ENCODE data around the gene C1orf174. TPM values are rescaled to one million over a fixed set of nuclear protein-coding genes. Genes with fewer than 3 reads are reported as not detected.

The C1orf174 gene
- total RNA-seq, 1 experiment from 2014 or later: 22.1 TPM

GRCh38 chr1:3925256-3925655, 25.2 kb upstream of the C1orf174 start:
- Histone ChIP-seq H3K9me2 (ENCODE audit: insufficient read depth) (no peaks in the 10 kb centered on the region), H3K79me2 (ENCODE audit: low read depth) (no peaks in the 10 kb centered on the region), H3K4me2 (no peak overlapping the region), H2AFZ (no peak overlapping the region), H4K20me1 (ENCODE audit: insufficient read depth) (no peaks in the 10 kb centered on the region), H3K4me1 (replicated peaks; ENCODE audit: insufficient read depth) (no peaks in the 10 kb centered on the region), H3K9me3 (ENCODE audit: insufficient read depth, low read depth) (no peaks in the 10 kb centered on the region; the same call in 1 of the 2 replicates), H3K4me3 (no peak overlapping the region), H3K36me3 (ENCODE audit: low read depth) (no peaks in the 10 kb centered on the region), H3F3A (ENCODE audit: insufficient read depth, low read depth) (peaks cover 8% of the 10 kb centered on the region; the same call in 1 of the 2 replicates), H3K27ac (no peak overlapping the region), H3K27me3 (ENCODE audit: insufficient read depth, low read depth) (peaks cover 58% of the 10 kb centered on the region)
- intact Hi-C loops (cut with micrococcal nuclease; ENCODE audit: unreplicated experiment): no loop called here
- no TSS peak for BruUV-seq (replicated peaks)
- CTCF ChIA-PET: no interaction called here
- no peak for TF ChIP-seq EZH2 (IDR thresholded peaks at IDR 0.05; ENCODE audit: low read depth)
- TF ChIP-seq CTCF (conservative IDR thresholded peaks at IDR 0.05): no peak
- POLR2A ChIA-PET (ENCODE audit: unreplicated experiment): no interaction called here
- no peak for DNase-seq

GRCh38 chr1:3924825-3925220, 24.8 kb upstream of the C1orf174 start:
- Histone ChIP-seq H3K9me3 (ENCODE audit: insufficient read depth, low read depth) (no peaks in the 10 kb centered on the region), H3K27ac (no peak overlapping the region), H4K20me1 (ENCODE audit: insufficient read depth) (no peaks in the 10 kb centered on the region), H3K4me1 (replicated peaks; ENCODE audit: insufficient read depth) (no peaks in the 10 kb centered on the region), H3K27me3 (ENCODE audit: insufficient read depth, low read depth) (peaks cover 57% of the 10 kb centered on the region), H3K36me3 (ENCODE audit: low read depth) (no peaks in the 10 kb centered on the region), H3K79me2 (ENCODE audit: low read depth) (no peaks in the 10 kb centered on the region), H3K4me2 (no peak overlapping the region), H3K4me3 (no peak overlapping the region), H2AFZ (no peak overlapping the region), H3K9me2 (ENCODE audit: insufficient read depth) (no peaks in the 10 kb centered on the region), H3F3A (ENCODE audit: insufficient read depth, low read depth) (peaks cover 6% of the 10 kb centered on the region; the same call in 1 of the 2 replicates)
- peak in 1 of 2 experiments; percentile 61 for DNase-seq
- intact Hi-C loops (cut with micrococcal nuclease; ENCODE audit: unreplicated experiment): no loop called here
- ChIA-PET POLR2A (ENCODE audit: unreplicated experiment) (no interaction called here), CTCF (no interaction called here)
- no TSS peak for BruUV-seq (replicated peaks)
- TF ChIP-seq CTCF (conservative IDR thresholded peaks at IDR 0.05) (no peak), EZH2 (IDR thresholded peaks at IDR 0.05; ENCODE audit: low read depth) (no peak)

- Histone ChIP-seq H3K27ac (no peak overlapping the region), H3K27me3 (ENCODE audit: insufficient read depth, low read depth) (peaks cover 61% of the 10 kb centered on the region), H3F3A (ENCODE audit: insufficient read depth, low read depth) (peaks cover 6% of the 10 kb centered on the region; the same call in 1 of the 2 replicates), H3K4me1 (replicated peaks; ENCODE audit: insufficient read depth) (no peaks in the 10 kb centered on the region), H3K36me3 (ENCODE audit: low read depth) (no peaks in the 10 kb centered on the region), H3K9me3 (ENCODE audit: insufficient read depth, low read depth) (no peaks in the 10 kb centered on the region), H3K4me3 (no peak overlapping the region), H3K79me2 (ENCODE audit: low read depth) (no peaks in the 10 kb centered on the region), H3K4me2 (no peak overlapping the region), H3K9me2 (ENCODE audit: insufficient read depth) (no peaks in the 10 kb centered on the region), H2AFZ (no peak overlapping the region), H4K20me1 (ENCODE audit: insufficient read depth) (no peaks in the 10 kb centered on the region)
- TF ChIP-seq CTCF (conservative IDR thresholded peaks at IDR 0.05) (no peak), EZH2 (IDR thresholded peaks at IDR 0.05; ENCODE audit: low read depth) (no peak)
- no TSS peak for BruUV-seq (replicated peaks)
- CTCF ChIA-PET: no interaction called here
- no peak for DNase-seq
- intact Hi-C loops (cut with micrococcal nuclease; ENCODE audit: unreplicated experiment): no loop called here
- POLR2A ChIA-PET (ENCODE audit: unreplicated experiment): no interaction called here
Observed at GRCh38 chr1:3924186-3924824, 24.2 kb upstream of the C1orf174 start.

All from PC-9 (cell line).